ENCODE measurements around the gene TMEM213. TPM values are rescaled to one million over a fixed set of nuclear protein-coding genes. Genes with fewer than 3 reads are reported as not detected.

TMEM213 gene
- total and polyA plus RNA-seq, 2 donors, result not detected

DNA sequence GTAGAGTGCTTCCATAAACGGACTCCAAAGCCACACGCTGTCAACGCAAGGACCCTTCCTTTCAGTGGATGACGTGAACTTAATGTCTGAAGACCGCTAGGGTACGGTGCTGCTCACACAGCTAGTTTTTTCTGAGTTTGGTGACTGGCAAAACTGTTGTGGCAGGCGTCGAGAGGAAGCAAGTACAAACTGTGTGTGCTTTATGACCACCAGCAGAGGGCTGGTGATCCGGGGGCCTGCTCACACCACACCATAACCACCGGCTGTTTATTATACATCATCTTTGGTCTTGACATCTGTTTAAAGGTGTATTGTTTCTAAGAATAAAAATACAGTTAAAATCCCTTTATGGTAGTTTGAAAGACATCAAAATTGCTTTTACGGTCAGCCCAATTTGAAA lies 37.3 kb downstream of the TMEM213 start:
- DNase-seq (ENCODE audit: extremely low spot score), result no peak
- 87% methylated on average over 11 of the region's 11 CpGs for WGBS
- Histone ChIP-seq H3K4me1 (ENCODE audit: insufficient read depth) (no peaks in the 10 kb centered on the region), H3K36me3 (ENCODE audit: insufficient read depth) (no peaks in the 10 kb centered on the region), H3K27ac (ENCODE audit: low read depth) (no peak overlapping the region), H3K4me3 (ENCODE audit: low read depth, low read length) (no peak overlapping the region)

DNA sequence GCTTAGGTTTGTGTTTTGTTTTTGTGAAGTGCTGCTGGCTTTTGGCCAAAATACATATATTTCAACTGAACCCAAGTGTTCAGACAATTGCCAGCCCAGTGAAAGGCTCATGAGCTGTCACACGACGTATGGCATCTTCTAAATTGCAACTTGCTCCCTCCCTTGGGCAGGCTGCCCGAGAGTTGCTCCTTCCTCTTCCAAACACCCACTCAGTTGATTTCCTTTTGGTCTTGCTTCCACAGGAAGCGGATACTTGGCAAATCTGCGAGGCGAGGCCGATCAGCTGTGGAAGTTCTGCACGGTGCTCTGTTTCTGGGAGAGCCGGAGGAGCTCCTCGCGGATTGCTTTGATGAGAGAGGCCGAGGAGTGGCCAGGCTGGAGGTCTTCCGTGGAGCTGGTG lies 39.8 kb downstream of the TMEM213 start:
- Histone ChIP-seq H3K4me3 (ENCODE audit: low read depth, low read length) (no peak overlapping the region), H3K27ac (ENCODE audit: low read depth) (no peak overlapping the region), H3K36me3 (ENCODE audit: insufficient read depth) (no peaks in the 10 kb centered on the region), H3K4me1 (ENCODE audit: insufficient read depth) (no peaks in the 10 kb centered on the region)
- 52% methylated on average over 13 of the region's 13 CpGs for WGBS
- no peak for DNase-seq (ENCODE audit: extremely low spot score)

DNA sequence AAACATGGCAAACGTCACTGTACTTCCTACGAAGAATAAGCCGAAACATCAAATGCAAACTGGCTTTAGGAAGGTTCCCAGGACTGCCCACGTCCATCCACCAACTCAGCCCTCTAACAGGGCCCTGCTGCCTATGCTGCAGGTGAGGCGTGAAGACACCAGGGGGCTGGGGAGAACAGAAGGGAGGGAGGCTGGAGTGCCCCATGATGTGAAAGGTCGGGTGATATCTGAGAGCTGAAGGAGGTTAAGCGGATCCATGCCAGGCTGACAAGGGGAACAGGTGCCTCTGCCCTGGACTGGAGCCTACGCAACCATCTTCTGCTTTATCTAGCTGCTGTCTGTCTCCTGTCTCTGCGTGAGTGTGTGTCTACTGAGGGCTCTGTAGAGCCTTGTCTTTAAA lies 40.4 kb downstream of the TMEM213 start:
- DNase-seq (ENCODE audit: extremely low spot score), result no peak
- Histone ChIP-seq H3K4me3 (ENCODE audit: low read depth, low read length) (no peak overlapping the region), H3K27ac (ENCODE audit: low read depth) (no peak overlapping the region), H3K36me3 (ENCODE audit: insufficient read depth) (no peaks in the 10 kb centered on the region), H3K4me1 (ENCODE audit: insufficient read depth) (no peaks in the 10 kb centered on the region)
- WGBS, result 86% methylated on average over 9 of the region's 9 CpGs

DNA sequence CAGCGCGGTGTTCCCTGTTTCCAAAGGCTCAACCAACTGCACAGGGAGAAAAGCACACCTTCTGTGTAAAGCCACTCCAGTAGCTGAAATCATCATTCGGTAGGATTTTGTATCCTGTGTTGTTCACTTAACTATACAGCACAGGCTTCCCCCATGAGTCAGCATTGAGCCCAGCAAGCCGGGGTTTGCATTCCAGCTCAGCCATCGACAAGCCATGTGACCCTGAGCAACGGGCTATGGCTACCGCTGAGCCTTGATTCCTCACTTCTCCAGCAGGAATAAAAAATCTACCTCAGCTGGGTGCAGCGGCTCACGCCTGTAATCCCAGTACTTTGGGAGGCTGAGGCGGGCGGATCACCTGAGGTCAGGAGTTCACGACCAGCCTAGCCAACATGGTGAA lies 44.3 kb downstream of the TMEM213 start:
- no peaks in the 10 kb centered on the region for H3K36me3 ChIP-seq (ENCODE audit: insufficient read depth)
- H3K4me1 ChIP-seq (ENCODE audit: insufficient read depth), result no peaks in the 10 kb centered on the region
- H3K27ac ChIP-seq (ENCODE audit: low read depth), result no peak overlapping the region
- WGBS, result 91% methylated on average over 12 of the region's 12 CpGs
- H3K4me3 ChIP-seq (ENCODE audit: low read depth, low read length), result no peak overlapping the region
- no peak for DNase-seq (ENCODE audit: extremely low spot score)

DNA sequence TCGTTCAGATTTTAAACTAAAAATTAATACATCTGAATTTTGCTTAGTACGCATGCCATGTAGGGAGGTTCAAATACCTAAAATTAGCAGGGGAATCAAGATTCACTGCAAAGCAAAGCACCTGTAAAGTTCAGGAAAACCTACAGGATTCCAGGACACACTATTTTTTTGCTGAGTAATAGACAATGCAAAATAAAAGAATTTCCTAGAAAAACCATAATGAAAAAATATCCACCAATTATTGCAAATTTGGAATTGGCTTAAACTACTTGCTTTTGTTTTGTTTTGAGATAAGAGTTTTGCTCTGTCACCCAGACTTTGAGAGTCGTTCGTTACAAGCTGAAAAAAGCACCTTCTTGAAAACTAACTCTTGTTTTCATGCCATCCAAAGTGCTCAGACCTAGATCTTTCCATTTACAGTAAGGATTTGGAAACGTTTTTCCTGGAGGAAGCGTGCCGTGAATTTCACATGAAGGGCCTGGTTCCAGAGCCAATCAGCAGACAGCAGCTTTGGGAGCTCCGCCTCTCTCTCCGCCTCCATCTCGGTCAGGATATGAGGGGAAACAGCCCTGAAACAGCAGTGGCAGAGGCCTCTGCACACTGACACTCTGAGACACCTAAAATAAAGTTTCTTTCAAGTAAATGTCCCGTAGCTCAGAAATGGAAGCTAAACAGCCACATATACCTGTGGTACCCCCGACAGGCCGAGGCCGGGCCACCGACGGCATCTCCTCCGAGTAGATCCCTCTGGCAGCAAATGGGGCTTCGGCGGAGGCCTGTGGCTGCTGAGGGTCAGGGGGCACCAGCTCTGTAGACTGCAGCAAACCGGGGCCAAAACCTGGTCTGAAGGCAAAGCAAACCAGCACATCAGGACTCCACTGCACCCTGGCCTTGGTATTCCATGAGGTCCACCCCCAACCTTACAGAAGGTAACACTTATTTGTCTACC lies 46.1 kb downstream of the TMEM213 start:
- no peaks in the 10 kb centered on the region for H3K36me3 ChIP-seq (ENCODE audit: insufficient read depth)
- DNase-seq (ENCODE audit: extremely low spot score), result no peak
- WGBS, result 90% methylated on average over 20 of the region's 20 CpGs
- no peak overlapping the region for H3K27ac ChIP-seq (ENCODE audit: low read depth)
- no peaks in the 10 kb centered on the region for H3K4me1 ChIP-seq (ENCODE audit: insufficient read depth)
- no peak overlapping the region for H3K4me3 ChIP-seq (ENCODE audit: low read depth, low read length)

DNA sequence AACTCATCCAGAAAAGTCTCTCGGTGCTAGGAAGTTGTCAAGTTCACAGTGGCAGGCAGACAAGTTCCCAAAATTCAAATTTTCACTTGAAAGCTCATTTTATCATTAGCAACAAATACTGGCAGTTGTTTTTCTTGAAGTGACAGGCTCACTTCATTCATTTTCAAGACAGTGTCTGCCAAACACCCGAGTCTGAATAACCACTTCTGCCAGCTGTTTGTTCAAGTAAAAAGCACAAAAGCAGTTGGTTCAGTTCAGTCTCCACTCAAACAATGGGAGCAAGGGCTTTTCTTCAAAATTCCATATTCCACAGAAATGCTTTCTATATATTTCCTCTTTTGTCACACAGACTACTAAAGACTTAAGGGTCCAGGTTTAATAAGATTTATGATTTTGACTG lies 47.9 kb downstream of the TMEM213 start:
- 57% methylated on average over 2 of the region's 2 CpGs for WGBS
- no peak for DNase-seq (ENCODE audit: extremely low spot score)
- Histone ChIP-seq H3K36me3 (ENCODE audit: insufficient read depth) (no peaks in the 10 kb centered on the region), H3K4me1 (ENCODE audit: insufficient read depth) (no peaks in the 10 kb centered on the region), H3K27ac (ENCODE audit: low read depth) (no peak overlapping the region), H3K4me3 (ENCODE audit: low read depth, low read length) (no peak overlapping the region)

DNA sequence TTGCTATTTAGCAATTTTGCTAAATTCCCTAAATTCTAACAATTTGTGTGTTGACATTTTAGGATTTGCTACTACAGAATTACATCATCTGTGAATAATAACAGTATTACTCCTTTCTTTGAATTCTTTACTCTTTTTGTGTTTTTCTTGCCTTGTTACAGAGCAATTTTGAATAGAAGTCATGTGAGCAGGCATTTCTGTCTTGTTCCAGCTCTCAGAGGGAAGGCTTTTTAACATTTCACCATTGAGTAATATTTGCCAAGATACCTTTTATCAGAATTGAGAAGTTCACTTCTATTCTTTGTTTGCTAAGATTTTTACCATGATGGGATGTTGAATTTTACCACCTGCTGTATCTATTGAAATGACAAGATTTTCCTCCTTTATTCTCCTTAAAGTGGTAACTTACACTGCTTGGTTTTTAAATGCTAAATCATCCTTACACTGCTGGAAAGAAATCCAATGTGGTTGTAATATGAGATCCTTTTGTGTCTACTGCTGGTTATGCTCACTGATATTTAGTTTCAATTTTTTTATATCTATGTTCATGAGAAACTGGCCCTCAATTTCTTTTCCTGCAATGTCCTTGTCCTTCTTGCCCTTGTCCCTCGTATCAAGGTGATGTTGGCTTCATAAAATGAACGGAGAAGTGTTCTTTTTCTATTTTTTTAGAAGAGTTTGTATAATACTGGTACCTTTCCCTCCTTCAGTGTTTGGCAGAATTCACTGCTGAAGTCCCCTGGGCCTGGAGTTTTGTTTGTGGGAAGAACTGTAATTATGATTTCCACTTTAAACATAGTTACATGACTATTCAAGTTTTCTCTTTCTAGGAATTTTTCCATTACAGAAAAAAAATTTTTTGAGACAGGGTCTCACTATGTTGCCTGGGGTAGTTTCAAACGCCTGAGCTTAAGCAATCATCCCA lies 50.5 kb downstream of the TMEM213 start:
- H3K4me1 ChIP-seq (ENCODE audit: insufficient read depth), result no peaks in the 10 kb centered on the region
- H3K36me3 ChIP-seq (ENCODE audit: insufficient read depth), result no peaks in the 10 kb centered on the region
- no peak overlapping the region for H3K4me3 ChIP-seq (ENCODE audit: low read depth, low read length)
- H3K27ac ChIP-seq (ENCODE audit: low read depth), result no peak overlapping the region
- DNase-seq (ENCODE audit: extremely low spot score), result no peak
- 80% methylated on average over 3 of the region's 3 CpGs for WGBS

DNA sequence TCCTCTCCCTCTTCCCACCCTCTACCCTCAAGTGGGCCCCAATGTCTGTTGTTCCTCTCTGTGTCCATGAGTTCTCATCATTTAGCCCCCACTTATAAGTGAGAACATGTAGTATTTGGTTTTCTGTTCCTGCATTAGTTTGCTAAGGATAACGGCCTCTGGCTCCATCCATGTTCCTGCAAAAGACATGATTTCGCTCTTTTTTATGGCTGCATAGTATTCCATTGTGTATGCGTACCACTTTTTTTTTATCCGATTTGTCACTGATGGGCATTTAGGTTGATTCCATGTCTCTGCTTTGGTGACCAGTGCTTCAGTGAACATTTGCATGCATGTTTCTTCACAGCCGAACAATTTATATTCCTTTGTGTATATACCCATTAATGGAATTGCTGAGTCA lies 51.9 kb downstream of the TMEM213 start:
- no peaks in the 10 kb centered on the region for H3K4me1 ChIP-seq (ENCODE audit: insufficient read depth)
- no peak for DNase-seq (ENCODE audit: extremely low spot score)
- over 99% methylated on average over 5 of the region's 5 CpGs for WGBS
- no peaks in the 10 kb centered on the region for H3K36me3 ChIP-seq (ENCODE audit: insufficient read depth)
- H3K4me3 ChIP-seq (ENCODE audit: low read depth, low read length), result no peak overlapping the region
- H3K27ac ChIP-seq (ENCODE audit: low read depth), result no peak overlapping the region

DNA sequence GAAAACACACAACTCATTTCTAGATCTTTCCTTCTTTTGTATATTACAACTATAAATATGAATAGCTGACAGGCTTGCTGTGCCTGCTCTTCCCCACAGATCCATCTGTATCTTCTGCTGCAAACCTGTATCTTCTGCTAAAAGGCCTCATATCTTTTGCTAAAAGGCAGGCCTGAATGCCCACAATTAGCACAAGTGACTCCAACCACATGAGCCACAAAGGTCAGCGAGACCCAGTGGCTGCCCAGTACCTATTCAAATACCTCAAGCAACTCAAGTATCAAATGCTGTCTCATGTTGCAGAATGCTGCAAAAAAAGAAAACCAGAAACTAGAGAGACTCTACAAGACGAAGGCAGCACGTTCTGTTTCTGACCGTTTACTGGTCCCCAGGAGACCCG lies 54.7 kb downstream of the TMEM213 start:
- Histone ChIP-seq H3K4me1 (ENCODE audit: insufficient read depth) (no peaks in the 10 kb centered on the region), H3K4me3 (ENCODE audit: low read depth, low read length) (no peak overlapping the region), H3K36me3 (ENCODE audit: insufficient read depth) (no peaks in the 10 kb centered on the region), H3K27ac (ENCODE audit: low read depth) (no peak overlapping the region)
- 95% methylated on average over 5 of the region's 5 CpGs for WGBS
- DNase-seq (ENCODE audit: extremely low spot score), result no peak

DNA sequence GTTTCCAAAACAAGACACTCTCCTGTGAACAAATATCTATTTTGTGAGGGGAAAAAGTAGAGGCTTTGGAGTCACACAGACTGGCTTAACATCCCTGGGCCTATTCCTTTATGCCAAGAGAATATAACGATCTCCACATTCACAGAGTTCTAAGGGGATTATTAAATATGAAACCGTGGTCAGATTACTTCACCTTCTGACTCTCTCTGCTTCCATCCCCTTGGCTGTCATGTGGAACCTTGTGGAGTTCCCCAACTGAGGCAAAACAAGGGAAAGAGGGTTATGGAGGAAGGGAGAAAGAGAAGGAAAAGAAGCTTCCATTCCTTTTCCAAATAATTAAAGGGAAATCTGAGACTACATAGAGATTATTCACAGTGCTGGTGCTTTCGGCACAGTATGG lies 55.7 kb downstream of the TMEM213 start:
- 76% methylated on average over 3 of the region's 3 CpGs for WGBS
- H3K36me3 ChIP-seq (ENCODE audit: insufficient read depth), result no peaks in the 10 kb centered on the region
- H3K27ac ChIP-seq (ENCODE audit: low read depth), result no peak overlapping the region
- no peak for DNase-seq (ENCODE audit: extremely low spot score)
- no peak overlapping the region for H3K4me3 ChIP-seq (ENCODE audit: low read depth, low read length)
- H3K4me1 ChIP-seq (ENCODE audit: insufficient read depth), result no peaks in the 10 kb centered on the region

DNA sequence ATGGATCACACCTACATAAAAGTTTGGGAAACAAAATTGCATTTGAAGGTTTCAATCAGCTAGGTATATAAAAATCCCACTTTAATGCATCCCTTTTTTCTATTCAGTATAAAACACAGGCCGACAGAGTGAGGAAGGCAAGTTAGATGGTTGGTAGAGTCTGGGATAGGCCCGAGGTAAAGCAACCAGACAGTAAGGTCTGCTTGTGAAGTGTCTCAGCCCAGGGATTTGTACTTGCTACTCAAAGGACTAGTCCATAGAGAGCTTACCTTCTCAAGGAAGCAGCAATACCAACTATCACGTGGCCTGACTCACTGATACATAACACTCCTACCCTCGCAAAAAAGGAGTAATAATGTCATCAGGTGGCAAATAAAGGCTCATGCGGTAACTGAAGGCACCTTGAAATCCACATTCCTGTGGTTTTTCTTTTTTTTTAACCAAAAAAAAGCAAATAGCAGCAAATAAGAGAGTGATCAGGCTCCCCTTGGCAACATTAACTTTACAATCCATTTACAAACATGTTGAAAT lies 56.4 kb downstream of the TMEM213 start:
- WGBS, result 88% methylated on average over 5 of the region's 5 CpGs
- no peak for DNase-seq (ENCODE audit: extremely low spot score)
- Histone ChIP-seq H3K4me3 (ENCODE audit: low read depth, low read length) (no peak overlapping the region), H3K4me1 (ENCODE audit: insufficient read depth) (no peaks in the 10 kb centered on the region), H3K27ac (ENCODE audit: low read depth) (no peak overlapping the region), H3K36me3 (ENCODE audit: insufficient read depth) (no peaks in the 10 kb centered on the region)

DNA sequence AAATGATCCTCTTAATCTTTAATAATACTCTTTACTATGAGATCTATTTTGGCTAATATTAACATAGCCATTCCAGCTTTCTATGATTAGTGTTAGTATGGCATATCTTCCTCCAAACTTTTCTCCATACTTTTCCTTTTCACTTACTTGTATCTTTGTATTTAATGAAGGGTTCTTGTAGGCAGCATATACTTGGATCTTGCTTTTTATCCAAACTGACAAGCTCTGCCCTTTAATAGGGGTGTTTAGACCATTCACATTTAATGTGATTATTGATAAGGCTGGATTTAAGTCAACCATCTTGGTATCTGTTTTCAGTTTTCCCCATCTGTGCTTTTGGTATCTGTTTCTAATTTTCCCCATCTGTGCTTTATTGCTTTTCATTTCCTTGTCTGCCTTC lies 59.9 kb downstream of the TMEM213 start:
- H3K27ac ChIP-seq (ENCODE audit: low read depth), result no peak overlapping the region
- H3K4me3 ChIP-seq (ENCODE audit: low read depth, low read length), result no peak overlapping the region
- no peaks in the 10 kb centered on the region for H3K36me3 ChIP-seq (ENCODE audit: insufficient read depth)
- H3K4me1 ChIP-seq (ENCODE audit: insufficient read depth), result no peaks in the 10 kb centered on the region
- DNase-seq (ENCODE audit: extremely low spot score), result no peak

DNA sequence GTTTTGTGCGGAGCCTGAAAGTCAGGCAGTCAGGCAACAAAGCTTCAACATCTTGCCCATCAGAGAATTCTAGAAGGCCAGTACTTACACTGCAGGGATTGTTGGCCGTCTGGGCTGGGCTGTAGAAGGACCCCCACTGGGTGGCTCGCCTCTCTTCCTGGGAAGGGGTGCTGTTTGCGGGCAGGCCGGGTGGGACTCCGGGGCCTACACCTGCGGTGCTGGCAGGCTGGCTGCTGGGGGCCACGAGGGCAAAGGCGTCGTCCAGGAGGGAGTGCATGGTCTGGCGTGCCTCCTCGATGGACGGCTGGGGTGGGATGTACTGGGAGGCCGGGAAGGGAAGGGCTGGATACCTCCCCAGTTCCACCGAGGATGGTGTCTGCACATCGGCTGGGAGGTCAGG lies 63.3 kb downstream of the TMEM213 start:
- H3K4me1 ChIP-seq (ENCODE audit: insufficient read depth), result no peaks in the 10 kb centered on the region
- H3K27ac ChIP-seq (ENCODE audit: low read depth), result no peak overlapping the region
- DNase-seq (ENCODE audit: extremely low spot score), result no peak
- H3K4me3 ChIP-seq (ENCODE audit: low read depth, low read length), result no peak overlapping the region
- 95% methylated on average over 16 of the region's 16 CpGs for WGBS
- H3K36me3 ChIP-seq (ENCODE audit: insufficient read depth), result no peaks in the 10 kb centered on the region

DNA sequence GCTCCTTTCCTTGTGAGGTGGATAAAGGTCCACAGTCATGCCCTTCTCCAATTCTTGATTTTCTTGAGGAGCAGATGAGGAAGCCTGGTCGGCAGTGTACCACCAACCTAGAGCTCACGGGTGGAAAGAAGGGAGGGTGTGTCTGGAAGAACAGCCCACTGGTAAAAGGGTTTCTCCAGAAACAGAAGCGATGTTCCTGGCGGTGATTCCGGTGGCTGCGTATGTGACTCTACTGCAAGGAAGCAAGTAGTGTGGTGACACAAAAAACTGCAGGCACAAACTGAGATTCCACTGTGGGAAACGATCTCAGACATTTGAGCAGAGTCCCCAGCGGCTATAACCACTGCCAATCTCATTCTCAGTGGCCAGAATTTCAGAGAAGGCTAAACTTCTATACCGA lies 66.1 kb downstream of the TMEM213 start:
- no peak overlapping the region for H3K4me3 ChIP-seq (ENCODE audit: low read depth, low read length)
- no peak overlapping the region for H3K27ac ChIP-seq (ENCODE audit: low read depth)
- no peaks in the 10 kb centered on the region for H3K36me3 ChIP-seq (ENCODE audit: insufficient read depth)
- no peak for DNase-seq (ENCODE audit: extremely low spot score)
- H3K4me1 ChIP-seq (ENCODE audit: insufficient read depth), result no peaks in the 10 kb centered on the region
- WGBS, result 96% methylated on average over 9 of the region's 9 CpGs

Measured in urinary bladder (tissue), 4 donors.